Fibroblast of mammary gland (primary cell): Measurements from ENCODE around the gene COG1.

ENCODE experiments used
- DNase-seq: peaks from one replicate; pipeline ENCODE4 v3.0.0-alpha.2; 2010; ENCODE audit warnings: low read depth
- H3K4me3 ChIP-seq: 2 replicates; pipeline ENCODE4 v1.5.1; 2011; ENCODE audit warnings: low read depth, mild to moderate bottlenecking, low read length, moderate library complexity; ENCODE audit not compliant: control insufficient read depth
- TF ChIP-seq, protein P1 (sequence below): conservative IDR thresholded peaks from 2 replicates; pipeline ENCODE4 v1.5.1; 2011; ENCODE audit warnings: low read depth, low read length, inconsistent platforms; ENCODE audit not compliant: control insufficient read depth, insufficient read depth

The COG1 gene

DNA sequence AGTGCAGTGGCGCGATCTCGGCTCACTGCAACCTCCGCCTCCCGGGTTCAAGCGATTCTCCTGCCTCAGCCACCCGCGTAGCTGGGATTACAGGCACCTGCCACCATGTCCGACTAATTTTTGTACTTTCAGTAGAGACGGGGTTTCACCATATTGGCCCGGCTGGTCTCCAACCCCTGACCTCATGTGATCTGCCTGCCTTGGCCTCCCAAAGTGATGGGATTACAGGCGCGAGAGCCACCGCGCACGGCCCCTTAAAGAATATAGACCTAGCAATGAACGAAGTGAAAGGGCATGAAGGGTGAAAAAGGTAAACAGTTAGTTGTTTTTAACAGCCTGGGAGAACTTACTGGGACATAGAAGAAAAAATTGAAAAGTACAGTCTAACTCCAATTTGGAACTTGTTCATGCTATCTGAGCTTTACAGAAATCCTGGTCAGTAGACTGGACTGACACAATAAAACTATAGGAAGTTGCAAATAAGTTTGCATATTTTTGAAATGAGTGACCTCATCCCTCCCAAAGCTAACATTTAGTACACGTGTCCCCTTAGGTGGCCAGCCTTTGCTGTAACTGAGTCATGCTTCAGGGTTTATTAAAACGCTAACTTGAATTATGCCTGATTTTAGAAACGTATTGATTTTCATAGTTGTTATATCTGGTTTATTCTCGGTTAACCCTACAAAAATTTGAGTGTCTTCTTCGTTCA, 1.8 kb downstream of the COG1 start:
- H3K4me3 ChIP-seq: no peak overlapping the region
- peak; percentile 77 for DNase-seq
- TF ChIP-seq, protein P1, sequence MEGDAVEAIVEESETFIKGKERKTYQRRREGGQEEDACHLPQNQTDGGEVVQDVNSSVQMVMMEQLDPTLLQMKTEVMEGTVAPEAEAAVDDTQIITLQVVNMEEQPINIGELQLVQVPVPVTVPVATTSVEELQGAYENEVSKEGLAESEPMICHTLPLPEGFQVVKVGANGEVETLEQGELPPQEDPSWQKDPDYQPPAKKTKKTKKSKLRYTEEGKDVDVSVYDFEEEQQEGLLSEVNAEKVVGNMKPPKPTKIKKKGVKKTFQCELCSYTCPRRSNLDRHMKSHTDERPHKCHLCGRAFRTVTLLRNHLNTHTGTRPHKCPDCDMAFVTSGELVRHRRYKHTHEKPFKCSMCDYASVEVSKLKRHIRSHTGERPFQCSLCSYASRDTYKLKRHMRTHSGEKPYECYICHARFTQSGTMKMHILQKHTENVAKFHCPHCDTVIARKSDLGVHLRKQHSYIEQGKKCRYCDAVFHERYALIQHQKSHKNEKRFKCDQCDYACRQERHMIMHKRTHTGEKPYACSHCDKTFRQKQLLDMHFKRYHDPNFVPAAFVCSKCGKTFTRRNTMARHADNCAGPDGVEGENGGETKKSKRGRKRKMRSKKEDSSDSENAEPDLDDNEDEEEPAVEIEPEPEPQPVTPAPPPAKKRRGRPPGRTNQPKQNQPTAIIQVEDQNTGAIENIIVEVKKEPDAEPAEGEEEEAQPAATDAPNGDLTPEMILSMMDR: no peak

DNA sequence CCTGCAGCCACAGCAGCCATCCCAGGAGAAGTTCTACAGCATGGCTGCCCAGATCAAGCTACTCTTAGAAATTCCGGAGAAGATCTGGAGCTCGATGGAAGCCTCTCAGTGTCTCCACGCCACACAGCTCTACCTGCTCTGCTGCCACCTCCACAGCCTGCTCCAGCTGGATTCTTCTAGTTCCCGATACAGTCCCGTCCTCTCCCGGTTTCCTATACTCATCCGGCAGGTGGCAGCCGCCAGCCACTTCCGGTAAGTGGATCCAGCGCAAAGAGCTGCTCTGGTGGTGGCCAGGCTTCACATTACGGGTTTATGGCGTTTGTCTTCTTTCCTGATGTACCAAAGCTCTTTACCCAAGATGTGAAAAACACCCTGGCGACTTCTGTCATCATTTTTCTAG, 3.6 kb downstream of the COG1 start:
- H3K4me3 ChIP-seq: no peak overlapping the region
- no peak for DNase-seq
- TF ChIP-seq, protein P1: peak; percentile 7

DNA sequence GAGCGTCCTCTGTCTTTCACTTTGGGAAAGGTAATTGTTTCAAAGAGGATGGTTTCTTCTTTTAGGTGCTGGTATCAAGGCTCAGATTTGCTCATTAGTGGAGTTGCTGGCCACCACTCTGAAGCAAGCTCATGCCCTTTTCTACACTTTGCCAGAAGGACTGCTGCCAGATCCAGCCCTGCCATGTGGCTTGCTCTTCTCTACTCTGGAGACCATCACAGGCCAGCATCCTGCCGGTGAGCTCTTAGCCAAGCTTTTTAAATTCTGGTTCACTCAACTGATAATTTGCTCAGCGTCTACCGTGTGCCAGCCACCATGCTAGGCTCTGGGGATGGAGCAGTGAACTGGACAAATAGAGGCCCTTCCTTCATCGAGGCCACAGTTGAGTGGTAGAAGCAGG, 4.3 kb downstream of the COG1 start:
- DNase-seq: no peak
- no peak overlapping the region for H3K4me3 ChIP-seq
- TF ChIP-seq, protein P1: no peak

DNA sequence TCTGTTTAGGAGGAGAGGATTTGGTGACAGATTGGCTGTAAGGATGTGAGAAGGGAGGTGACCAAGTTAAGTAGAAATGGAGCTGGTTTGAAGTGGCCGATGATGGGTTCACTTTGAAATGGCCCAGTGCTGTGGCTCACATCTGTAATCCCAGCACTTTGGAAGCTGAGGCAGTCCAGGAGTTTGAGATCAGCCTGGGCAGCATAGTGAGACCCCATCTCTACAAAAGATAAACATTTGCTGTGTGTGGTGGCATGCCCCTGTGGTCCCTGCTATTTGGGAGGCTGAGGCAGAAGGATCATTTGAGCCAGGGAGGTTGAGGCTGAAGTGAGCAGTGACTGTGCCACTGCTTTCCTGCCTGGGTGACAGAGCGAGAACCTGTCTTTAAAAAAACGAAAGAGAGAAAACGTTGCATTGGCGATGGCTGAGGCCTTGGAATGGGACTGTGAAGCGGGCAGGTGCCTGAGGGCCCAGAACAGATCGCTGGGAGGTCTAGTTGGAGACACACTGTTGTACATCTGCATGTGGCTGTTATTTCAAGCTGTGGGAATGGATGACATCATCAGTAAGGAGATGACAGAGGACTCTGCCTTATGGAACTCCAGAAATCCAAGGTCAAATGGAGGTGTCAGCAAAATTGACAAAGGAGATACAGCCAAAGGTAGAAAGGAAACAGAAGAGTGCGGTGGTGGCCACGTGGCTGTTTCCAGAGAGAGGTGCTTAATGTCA, 5.5 kb downstream of the COG1 start:
- TF ChIP-seq, protein P1: no peak
- no peak for DNase-seq
- no peak overlapping the region for H3K4me3 ChIP-seq

DNA sequence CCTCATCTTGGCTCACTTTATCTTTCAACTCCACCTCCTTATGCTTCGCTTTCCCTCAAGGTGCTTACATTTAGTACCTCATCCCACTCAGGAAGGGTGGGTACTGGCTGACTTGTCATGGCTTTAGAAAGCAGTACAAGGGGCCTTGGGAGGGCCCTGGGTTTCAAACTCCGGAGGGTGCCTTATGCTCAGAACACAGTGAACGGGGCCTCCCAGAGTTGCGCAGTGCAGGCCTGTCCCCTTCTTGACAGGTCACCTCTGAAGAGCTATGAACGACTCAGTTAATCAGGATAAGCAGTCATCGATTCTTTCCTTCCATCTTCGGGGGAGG, 6.0 kb downstream of the COG1 start:
- no peak overlapping the region for H3K4me3 ChIP-seq
- no peak for DNase-seq
- TF ChIP-seq, protein P1: no peak

DNA sequence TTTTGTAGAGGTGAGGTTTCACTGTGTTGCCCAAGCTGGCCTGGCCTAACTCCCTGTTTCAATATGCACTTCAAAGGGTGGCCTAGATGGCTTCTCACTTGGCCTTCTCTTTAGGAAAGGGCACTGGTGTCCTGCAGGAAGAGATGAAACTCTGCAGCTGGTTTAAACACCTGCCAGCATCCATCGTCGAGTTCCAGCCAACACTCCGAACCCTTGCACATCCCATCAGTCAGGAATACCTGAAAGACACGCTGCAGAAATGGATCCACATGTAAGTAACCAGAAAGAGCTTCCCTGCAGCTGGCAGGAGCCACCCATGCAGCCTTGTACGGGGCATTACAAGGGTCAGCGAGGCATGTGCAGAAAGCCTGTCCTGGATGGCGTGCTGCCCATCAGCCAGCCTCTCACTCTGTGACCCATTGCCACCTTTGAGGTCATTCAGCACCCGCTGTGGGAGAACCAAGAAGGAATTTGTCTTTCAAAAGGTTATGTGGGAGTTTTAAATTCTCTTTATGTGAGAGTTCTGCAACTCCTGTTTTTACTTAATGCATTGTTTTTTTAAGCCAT, 7.0 kb downstream of the COG1 start:
- DNase-seq: no peak
- TF ChIP-seq, protein P1: no peak
- no peak overlapping the region for H3K4me3 ChIP-seq
